GM18507 (cell line): Measurements from ENCODE around the gene SUGP2.
"Not testable (repeated sequence)": the region's sequence is repeated elsewhere in the genome, so short reads cannot be mapped to it uniquely, and the experiment has no call there.

Experiments
- DNase-seq: peaks from one replicate; pipeline ENCODE4 v3.0.0; 2011; ENCODE audit warnings: low read depth; ENCODE audit not compliant: insufficient read length; ENCODE audit errors: extremely low spot score
- FAIRE-seq: peaks from 2 replicates; lab custom pipeline; 2011; peaks lifted over from hg19 to GRCh38; lab: Jason Lieb, UNC

SUGP2 gene

GRCh38 chr19:18967358-18968146 is 65.8 kb downstream of the SUGP2 start:
- FAIRE-seq (no peak), DNase-seq (no peak)

GRCh38 chr19:18966307-18966706 is 67.0 kb downstream of the SUGP2 start:
- no peak for FAIRE-seq
- DNase-seq, result no peak

- no peak for FAIRE-seq
- DNase-seq, result no peak
Observed at GRCh38 chr19:18964121-18964520, 69.2 kb downstream of the SUGP2 start.

- DNase-seq (no peak), FAIRE-seq (no peak)
Observed at GRCh38 chr19:18961767-18962620, 71.3 kb downstream of the SUGP2 start.

GRCh38 chr19:18960370-18960769 is 72.9 kb downstream of the SUGP2 start:
- FAIRE-seq (no peak), DNase-seq (no peak)

GRCh38 chr19:18955042-18955441 is 78.3 kb downstream of the SUGP2 start:
- no peak for FAIRE-seq

GRCh38 chr19:18954094-18954493 is 79.2 kb downstream of the SUGP2 start:
- FAIRE-seq, result no peak
- DNase-seq, result no peak

More at GRCh38 chr19:18955042-18955441, 78.3 kb downstream of the SUGP2 start:
- no peak for DNase-seq

GRCh38 chr19:18952364-18953003 is 80.8 kb downstream of the SUGP2 start:
- FAIRE-seq, DNase-seq: not testable (repeated sequence)

- DNase-seq, result no peak
Observed at GRCh38 chr19:18951721-18952281, 81.5 kb downstream of the SUGP2 start.

GRCh38 chr19:18949858-18950257 is 83.5 kb downstream of the SUGP2 start:
- FAIRE-seq (no peak), DNase-seq (no peak)

More at GRCh38 chr19:18951721-18952281, 81.5 kb downstream of the SUGP2 start:
- FAIRE-seq, result no peak

- DNase-seq (no peak), FAIRE-seq (no peak)
Observed at GRCh38 chr19:18948976-18949356, 84.4 kb downstream of the SUGP2 start.

GRCh38 chr19:18948075-18948975 is 85.0 kb downstream of the SUGP2 start:
- DNase-seq (no peak), FAIRE-seq (no peak)

GRCh38 chr19:18946918-18947317 is 86.4 kb downstream of the SUGP2 start:
- DNase-seq (no peak), FAIRE-seq (no peak)

- FAIRE-seq (no peak), DNase-seq (no peak)
Observed at GRCh38 chr19:18946335-18946734, 87.0 kb downstream of the SUGP2 start.

- no peak for DNase-seq
- no peak for FAIRE-seq
Observed at GRCh38 chr19:18945297-18945696, 88.0 kb downstream of the SUGP2 start.

GRCh38 chr19:18943465-18943864 is 89.9 kb downstream of the SUGP2 start:
- no peak for FAIRE-seq
- no peak for DNase-seq

GRCh38 chr19:18942692-18943091 is 90.6 kb downstream of the SUGP2 start:
- FAIRE-seq (no peak), DNase-seq (no peak)

- FAIRE-seq (no peak), DNase-seq (no peak)
Observed at GRCh38 chr19:18941628-18942354, 91.5 kb downstream of the SUGP2 start.
